A673 (cell line): ENCODE data around the gene ARG1. TPM values are rescaled to one million over a fixed set of nuclear protein-coding genes. Genes with fewer than 3 reads are reported as not detected.

ENCODE experiments used
- BruUV-seq: library from RNA; stranded (reverse); fragments of 400-500 nt; replicated peaks from 2 replicates; lab custom pipeline; 2021; lab: Mats Ljungman, UMichigan
- CTCF ChIA-PET: fragments of 300-600 bp; sonication (Branson Sonifier 250); formaldehyde crosslinking; loops from one replicate; lab custom pipeline; 2022; ENCODE audit warnings: antibody characterized with exemption; lab: Charles Lee
- POLR2A ChIA-PET: fragments of 300-600 bp; sonication (Branson Sonifier 250); formaldehyde crosslinking; loops from one replicate; lab custom pipeline; 2022; ENCODE audit warnings: antibody characterized with exemption; ENCODE audit not compliant: low non-redundant PET; lab: Charles Lee
- DNase-seq: peaks from one replicate; pipeline ENCODE4 v3.0.0-alpha.2; 2015; ENCODE audit warnings: low spot score
- H3K27ac ChIP-seq: fragments of 200-600 bp; sonication (generic); 2 replicates; pipeline ENCODE4 v1.5.1; 2016; ENCODE audit warnings: mixed run types, low read depth, mild to moderate bottlenecking, mixed read lengths, antibody characterized with exemption, low read length; ENCODE audit not compliant: poor library complexity, severe bottlenecking
- H3K27me3 ChIP-seq: fragments of 200-600 bp; sonication (generic); replicated peaks from 2 replicates; pipeline ENCODE4 v1.6.1; 2017; ENCODE audit warnings: mixed run types, low read depth, mild to moderate bottlenecking, mixed read lengths, antibody characterized with exemption, low read length; ENCODE audit not compliant: insufficient read depth, poor library complexity
- H3K36me3 ChIP-seq: fragments of 200-600 bp; sonication (generic); 2 replicates; pipeline ENCODE4 v1.6.1; 2016; ENCODE audit warnings: mixed run types, mild to moderate bottlenecking, mixed read lengths, antibody characterized with exemption, low read length; ENCODE audit not compliant: insufficient read depth, poor library complexity, severe bottlenecking
- H3K4me1 ChIP-seq: fragments of 200-600 bp; sonication (generic); 2 replicates; pipeline ENCODE4 v1.6.1; 2017; ENCODE audit warnings: mixed run types, mild to moderate bottlenecking, mixed read lengths, antibody characterized with exemption, low read length; ENCODE audit not compliant: insufficient read depth, poor library complexity, severe bottlenecking
- H3K4me3 ChIP-seq: fragments of 200-600 bp; sonication (generic); 2 replicates; pipeline ENCODE4 v1.5.1; 2016; ENCODE audit warnings: low read depth, mixed run types, mild to moderate bottlenecking, mixed read lengths, low read length; ENCODE audit not compliant: poor library complexity, severe bottlenecking
- H3K9me3 ChIP-seq: fragments of 200-600 bp; sonication (generic); 2 replicates; pipeline ENCODE4 v1.6.1; 2016; ENCODE audit warnings: mixed run types, low read depth, mild to moderate bottlenecking, mixed read lengths, antibody characterized with exemption, low read length; ENCODE audit not compliant: poor library complexity, severe bottlenecking
- EZH2 ChIP-seq: fragments of 200-600 bp; sonication (generic); IDR thresholded peaks from 2 replicates; pipeline ENCODE4 v1.6.1; 2017; ENCODE audit warnings: borderline replicate concordance, low read depth, mild to moderate bottlenecking, mixed read lengths, antibody characterized with exemption, low read length; ENCODE audit not compliant: poor library complexity, severe bottlenecking
- intact Hi-C: fragments of 100-400 bp; cut with micrococcal nuclease; formaldehyde crosslinking; loops from one replicate; pipeline ENCODE4 v1.10.0; 2022; ENCODE audit not compliant: unreplicated experiment
- total RNA-seq: library from RNA; stranded (reverse); gene quantifications from 2 replicates; pipeline ENCODE4 v1.2.3, GENCODE V29; 2021
- TF ChIP-seq, protein P1 (sequence below): fragments of 300-800, 200-600 bp; sonication (generic); conservative IDR thresholded peaks from 2 replicates; pipeline ENCODE4 v1.5.1; 2017; ENCODE audit warnings: low read depth, mild to moderate bottlenecking, antibody characterized with exemption, low read length, moderate library complexity, mixed read lengths

Gene ARG1
- total RNA-seq, 1 experiment from 2014 or later = not detected

GRCh38 chr6:131587909-131588308, 14.9 kb downstream of the ARG1 start:
- DNase-seq = no peak
- no TSS peak for BruUV-seq
- ChIA-PET CTCF (no interaction called here), POLR2A (no interaction called here)
- no peaks in the 10 kb centered on the region for H3K4me1 ChIP-seq
- no peak for TF ChIP-seq EZH2
- TF ChIP-seq, protein P1, sequence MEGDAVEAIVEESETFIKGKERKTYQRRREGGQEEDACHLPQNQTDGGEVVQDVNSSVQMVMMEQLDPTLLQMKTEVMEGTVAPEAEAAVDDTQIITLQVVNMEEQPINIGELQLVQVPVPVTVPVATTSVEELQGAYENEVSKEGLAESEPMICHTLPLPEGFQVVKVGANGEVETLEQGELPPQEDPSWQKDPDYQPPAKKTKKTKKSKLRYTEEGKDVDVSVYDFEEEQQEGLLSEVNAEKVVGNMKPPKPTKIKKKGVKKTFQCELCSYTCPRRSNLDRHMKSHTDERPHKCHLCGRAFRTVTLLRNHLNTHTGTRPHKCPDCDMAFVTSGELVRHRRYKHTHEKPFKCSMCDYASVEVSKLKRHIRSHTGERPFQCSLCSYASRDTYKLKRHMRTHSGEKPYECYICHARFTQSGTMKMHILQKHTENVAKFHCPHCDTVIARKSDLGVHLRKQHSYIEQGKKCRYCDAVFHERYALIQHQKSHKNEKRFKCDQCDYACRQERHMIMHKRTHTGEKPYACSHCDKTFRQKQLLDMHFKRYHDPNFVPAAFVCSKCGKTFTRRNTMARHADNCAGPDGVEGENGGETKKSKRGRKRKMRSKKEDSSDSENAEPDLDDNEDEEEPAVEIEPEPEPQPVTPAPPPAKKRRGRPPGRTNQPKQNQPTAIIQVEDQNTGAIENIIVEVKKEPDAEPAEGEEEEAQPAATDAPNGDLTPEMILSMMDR = no peak
- H3K36me3 ChIP-seq = peaks cover 83% of the 10 kb centered on the region
- no peak overlapping the region for H3K27ac ChIP-seq
- intact Hi-C loops = no loop called here
- no peaks in the 10 kb centered on the region for H3K27me3 ChIP-seq
- H3K4me3 ChIP-seq = no peak overlapping the region
- no peaks in the 10 kb centered on the region for H3K9me3 ChIP-seq

DNA sequence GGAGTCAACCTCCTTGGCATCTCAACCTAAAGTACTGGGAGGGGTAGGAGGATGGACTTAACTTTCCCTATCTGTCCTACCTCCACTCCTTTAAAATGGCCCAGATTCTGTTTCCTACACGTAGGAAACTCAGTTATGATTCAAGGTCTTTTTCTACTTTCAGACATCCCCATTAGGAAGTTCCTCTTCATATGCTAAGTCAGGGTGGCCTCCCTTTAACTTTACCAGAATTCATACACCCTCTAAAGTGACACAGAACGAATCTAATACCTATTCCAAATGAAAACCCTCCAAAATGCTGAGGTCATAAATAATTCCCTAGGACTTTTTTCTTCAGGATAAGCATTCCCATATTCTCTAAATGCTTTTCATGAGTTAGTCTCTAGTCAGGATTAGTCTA, 15.6 kb downstream of the ARG1 start:
- H3K9me3 ChIP-seq = no peaks in the 10 kb centered on the region
- no peak overlapping the region for H3K4me3 ChIP-seq
- BruUV-seq = no TSS peak
- CTCF ChIA-PET = no interaction called here
- DNase-seq = no peak
- no peaks in the 10 kb centered on the region for H3K4me1 ChIP-seq
- no peak for TF ChIP-seq EZH2
- TF ChIP-seq, protein P1 = no peak
- peaks cover 83% of the 10 kb centered on the region for H3K36me3 ChIP-seq
- H3K27me3 ChIP-seq = no peaks in the 10 kb centered on the region
- no peak overlapping the region for H3K27ac ChIP-seq
- POLR2A ChIA-PET = no interaction called here
- intact Hi-C loops = no loop called here

DNA sequence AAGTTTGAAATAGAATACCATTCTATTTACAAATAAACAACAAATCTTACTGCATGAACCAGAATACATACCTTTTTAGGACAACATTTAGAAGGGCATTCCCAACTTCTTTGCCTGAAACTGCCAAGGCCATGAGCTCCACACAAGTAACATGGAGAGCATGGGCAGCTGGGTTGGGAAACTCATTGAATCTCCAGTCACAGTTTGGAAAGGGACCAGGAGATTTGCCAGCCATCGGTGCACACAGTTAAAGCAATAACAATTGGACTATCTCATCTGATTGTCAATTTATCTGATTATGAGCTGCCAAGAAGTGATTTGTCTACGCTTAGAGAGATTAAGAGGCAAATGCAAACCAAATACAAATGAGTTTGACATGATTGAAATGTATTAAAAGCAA, 19.9 kb downstream of the ARG1 start:
- H3K36me3 ChIP-seq = peaks cover 91% of the 10 kb centered on the region
- no peak overlapping the region for H3K27ac ChIP-seq
- no peaks in the 10 kb centered on the region for H3K27me3 ChIP-seq
- TF ChIP-seq, protein P1 = no peak
- no peak for TF ChIP-seq EZH2
- POLR2A ChIA-PET = no interaction called here
- intact Hi-C loops = no loop called here
- H3K9me3 ChIP-seq = no peaks in the 10 kb centered on the region
- CTCF ChIA-PET = no interaction called here
- H3K4me1 ChIP-seq = no peaks in the 10 kb centered on the region
- BruUV-seq = no TSS peak
- H3K4me3 ChIP-seq = no peak overlapping the region
- no peak for DNase-seq
